ENCODE measurements around the gene ITPK1.

The ITPK1 gene

DNA sequence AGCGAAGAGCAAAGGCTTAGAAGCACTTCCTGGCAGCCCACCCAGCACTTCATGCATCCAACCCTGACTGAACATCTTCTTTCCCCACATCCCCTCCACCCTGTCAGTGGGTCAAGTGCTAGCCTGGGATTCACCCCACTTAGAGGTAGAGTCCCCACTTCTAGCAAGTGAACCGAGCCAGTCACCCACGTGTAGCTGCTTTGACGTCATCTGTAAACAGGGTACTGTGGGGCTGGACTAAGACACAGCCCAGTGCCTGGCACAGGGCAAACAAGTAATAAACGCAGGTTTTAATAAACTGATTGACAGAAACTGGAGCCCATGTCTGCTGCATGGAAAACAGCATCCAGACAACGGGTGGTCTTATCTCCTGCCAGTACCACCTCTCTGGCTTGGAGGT, 61.7 kb downstream of the ITPK1 start:
- TF ChIP-seq TAF1 (IDR thresholded peaks at IDR 0.05; ENCODE audit: borderline replicate concordance, insufficient read depth, low read length) (no peak), SIN3A (IDR thresholded peaks at IDR 0.05; ENCODE audit: borderline replicate concordance, insufficient read depth, low read length) (no peak), REST (IDR thresholded peaks at IDR 0.05; ENCODE audit: insufficient read depth in 1 of 2, low read depth in 2 of 2, low read length in 2 of 2) (no peak), FOXP2 (optimal IDR thresholded peaks at IDR 0.05; ENCODE audit: borderline replicate concordance, extremely low read depth, extremely low read length, insufficient read depth) (no peak), POLR2AphosphoS5 (IDR thresholded peaks at IDR 0.05; ENCODE audit: low read depth, low read length) (no peak)

DNA sequence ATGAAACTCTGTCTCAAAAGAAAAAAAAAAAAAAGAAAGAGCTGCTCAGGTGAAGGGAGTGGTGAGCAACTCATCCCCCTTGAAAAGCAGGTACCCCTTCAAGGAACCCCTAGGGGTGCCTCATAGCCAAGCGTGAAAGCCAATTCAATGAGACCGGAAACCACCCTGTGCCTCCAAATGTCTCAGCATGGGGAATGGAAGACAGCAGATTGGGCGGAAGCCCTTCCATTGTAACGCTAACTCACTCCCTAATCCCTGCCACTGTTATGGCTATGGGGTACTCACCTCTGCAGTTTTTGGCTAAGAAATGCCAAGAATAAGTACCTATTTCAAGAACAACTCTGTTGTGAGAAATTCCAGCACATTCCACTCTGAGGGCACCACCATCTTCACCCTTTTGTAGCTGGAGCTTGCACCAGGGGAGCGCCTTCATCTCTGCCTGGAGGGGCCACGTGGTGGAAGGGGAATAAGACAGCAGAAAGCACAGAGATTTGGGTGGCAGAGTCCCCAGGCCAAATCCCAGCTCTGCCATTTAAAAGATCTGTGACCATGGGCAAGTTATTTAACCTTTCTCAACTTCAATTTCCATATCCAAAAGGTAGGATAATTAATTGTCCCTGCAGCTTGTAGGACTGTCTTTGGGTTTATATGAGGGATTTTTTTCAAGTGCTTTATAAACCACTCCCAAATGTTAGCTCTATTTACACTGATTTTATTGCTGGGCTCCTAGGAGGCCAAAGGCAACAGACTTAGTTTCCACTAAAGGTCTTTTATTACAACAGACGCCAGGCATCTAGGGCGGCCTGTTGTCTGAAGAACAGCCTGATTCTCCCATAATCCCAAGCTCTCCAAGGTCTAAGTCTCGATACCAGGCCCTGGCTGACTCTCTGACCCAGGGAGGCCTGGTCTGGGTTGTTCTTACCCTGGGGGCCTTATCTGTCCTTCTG, 63.9 kb downstream of the ITPK1 start:
- TF ChIP-seq POLR2AphosphoS5 (IDR thresholded peaks at IDR 0.05; ENCODE audit: low read depth, low read length) (no peak), REST (IDR thresholded peaks at IDR 0.05; ENCODE audit: insufficient read depth in 1 of 2, low read depth in 2 of 2, low read length in 2 of 2) (no peak), FOXP2 (optimal IDR thresholded peaks at IDR 0.05; ENCODE audit: borderline replicate concordance, extremely low read depth, extremely low read length, insufficient read depth) (no peak), SIN3A (IDR thresholded peaks at IDR 0.05; ENCODE audit: borderline replicate concordance, insufficient read depth, low read length) (no peak), TAF1 (IDR thresholded peaks at IDR 0.05; ENCODE audit: borderline replicate concordance, insufficient read depth, low read length) (no peak)

DNA sequence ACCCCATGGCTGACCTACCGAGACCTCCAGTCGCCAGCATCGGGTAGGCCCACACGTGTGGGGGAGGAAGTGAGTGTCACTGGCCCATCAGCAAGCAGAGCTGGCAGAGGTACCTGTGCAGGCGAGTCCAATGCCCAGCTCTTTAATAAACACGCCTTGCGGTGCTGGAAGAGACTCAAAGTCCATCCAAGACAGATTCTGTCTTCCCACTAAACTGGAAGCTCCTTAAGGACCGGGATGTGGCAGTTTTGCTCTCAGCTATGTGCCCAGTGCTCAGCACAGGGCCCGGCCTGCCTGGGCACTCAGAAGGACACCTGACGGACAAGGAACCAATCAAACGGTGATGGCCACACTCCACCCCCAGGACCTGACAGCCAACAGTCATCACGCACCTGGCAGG, 65.0 kb downstream of the ITPK1 start:
- no peak for TF ChIP-seq POLR2AphosphoS5 (IDR thresholded peaks at IDR 0.05; ENCODE audit: low read depth, low read length)
- TF ChIP-seq TAF1 (IDR thresholded peaks at IDR 0.05; ENCODE audit: borderline replicate concordance, insufficient read depth, low read length), result no peak
- TF ChIP-seq SIN3A (IDR thresholded peaks at IDR 0.05; ENCODE audit: borderline replicate concordance, insufficient read depth, low read length), result no peak
- TF ChIP-seq FOXP2 (optimal IDR thresholded peaks at IDR 0.05; ENCODE audit: borderline replicate concordance, extremely low read depth, extremely low read length, insufficient read depth), result no peak
- TF ChIP-seq REST (IDR thresholded peaks at IDR 0.05; ENCODE audit: insufficient read depth in 1 of 2, low read depth in 2 of 2, low read length in 2 of 2), result no peak

GRCh38 chr14:93049867-93050331, 65.8 kb downstream of the ITPK1 start:
- TF ChIP-seq FOXP2 (optimal IDR thresholded peaks at IDR 0.05; ENCODE audit: borderline replicate concordance, extremely low read depth, extremely low read length, insufficient read depth), result no peak
- no peak for TF ChIP-seq REST (IDR thresholded peaks at IDR 0.05; ENCODE audit: insufficient read depth in 1 of 2, low read depth in 2 of 2, low read length in 2 of 2)
- TF ChIP-seq TAF1 (IDR thresholded peaks at IDR 0.05; ENCODE audit: borderline replicate concordance, insufficient read depth, low read length), result no peak
- TF ChIP-seq POLR2AphosphoS5 (IDR thresholded peaks at IDR 0.05; ENCODE audit: low read depth, low read length), result no peak
- TF ChIP-seq SIN3A (IDR thresholded peaks at IDR 0.05; ENCODE audit: borderline replicate concordance, insufficient read depth, low read length), result no peak

All from PFSK-1 (cell line).